H1 (cell line): Measurements from ENCODE around the gene GNAT1. TPM values are rescaled to one million over a fixed set of nuclear protein-coding genes. Genes with fewer than 3 reads are reported as not detected.

Experiments used
- CTCF ChIA-PET: fragments of 300-600 bp; sonication (Branson Sonifier 250); formaldehyde crosslinking; loops from one replicate; lab custom pipeline; 2021; ENCODE audit not compliant: partially characterized antibody; lab: Charles Lee
- POLR2A ChIA-PET: fragments of 300-600 bp; sonication (Branson Sonifier 250); formaldehyde crosslinking; loops from one replicate; lab custom pipeline; 2021; ENCODE audit warnings: inconsistent platforms; ENCODE audit not compliant: partially characterized antibody; lab: Charles Lee
- DNase-seq, 2 experiments: peaks; one replicate each; pipeline versions ENCODE4 v3.0.0 to v3.0.0-alpha.2; 2010 to 2022; ENCODE audit warnings: low spot score in 2 of 2, low read depth in 1 of 2, mixed read lengths in 1 of 2
- FAIRE-seq: peaks from 2 replicates; lab custom pipeline; 2011; peaks lifted over from hg19 to GRCh38; lab: Jason Lieb, UNC
- H2AFZ ChIP-seq: 2 replicates; pipeline ENCODE4 v1.8.1; 2012; ENCODE audit warnings: low read length, inconsistent platforms
- H2AK5ac ChIP-seq: 2 replicates; pipeline ENCODE4 v1.6.1; 2013; ENCODE audit warnings: low read depth, low read length
- H2BK120ac ChIP-seq: replicated peaks from 2 replicates; pipeline ENCODE3; 2013; ENCODE audit warnings: low read depth, low read length, inconsistent platforms
- H2BK12ac ChIP-seq: 2 replicates; pipeline ENCODE4 v1.6.1; 2013; ENCODE audit warnings: low read depth, low read length
- H2BK15ac ChIP-seq: 2 replicates; pipeline ENCODE4 v1.6.1; 2013; ENCODE audit warnings: low read length
- H2BK20ac ChIP-seq: 2 replicates; pipeline ENCODE4 v1.6.1; 2013; ENCODE audit warnings: low read length
- H2BK5ac ChIP-seq: 2 replicates; pipeline ENCODE4 v1.6.1; 2013; ENCODE audit warnings: low read depth, low read length
- H3K14ac ChIP-seq: 2 replicates; pipeline ENCODE4 v1.6.1; 2013; ENCODE audit warnings: inconsistent platforms; ENCODE audit not compliant: insufficient read length
- H3K18ac ChIP-seq: 2 replicates; pipeline ENCODE4 v1.6.1; 2013; ENCODE audit warnings: low read length; ENCODE audit errors: extremely low read depth
- H3K23ac ChIP-seq: 2 replicates; pipeline ENCODE4 v1.6.1; 2013; ENCODE audit warnings: inconsistent platforms; ENCODE audit not compliant: insufficient read length
- H3K23me2 ChIP-seq: 2 replicates; pipeline ENCODE4 v1.6.1; 2013; ENCODE audit warnings: low read depth, low read length
- H3K27ac ChIP-seq: 2 replicates; pipeline ENCODE4 v1.6.1; 2011; ENCODE audit warnings: low read depth, low read length, inconsistent platforms
- H3K27me3 ChIP-seq, 4 experiments: replicated peaks in 1 of 4; 1 replicate in 1 of 4; 2 replicates in 3 of 4; pipeline versions ENCODE4 v1.6.1 to v1.8.1; 2011 to 2013; ENCODE audit warnings: low read length in 3 of 4, mild to moderate bottlenecking in 3 of 4, inconsistent platforms in 2 of 4, mixed read lengths in 2 of 4, moderate library complexity in 1 of 4; ENCODE audit not compliant: control insufficient read depth in 3 of 4, insufficient read depth in 3 of 4; ENCODE audit errors: extremely low read depth in 1 of 4
- H3K36me3 ChIP-seq, 4 experiments: 2 replicates each; pipeline versions ENCODE4 v1.6.1 to v1.8.1; 2011 to 2013; ENCODE audit warnings: mild to moderate bottlenecking in 4 of 4, low read length in 3 of 4, moderate library complexity in 2 of 4, control low read depth in 1 of 4, inconsistent platforms in 1 of 4; ENCODE audit not compliant: insufficient read depth in 4 of 4, control insufficient read depth in 2 of 4
- H3K4ac ChIP-seq: replicated peaks from 2 replicates; pipeline ENCODE3; 2013; ENCODE audit warnings: low read length, low read depth, mixed read lengths, inconsistent platforms; ENCODE audit not compliant: insufficient read length
- H3K4me1 ChIP-seq, 4 experiments: replicated peaks in 1 of 4; 1 replicate in 1 of 4; 2 replicates in 3 of 4; pipeline versions ENCODE4 v1.6.1 to v1.8.1; 2011 to 2013; ENCODE audit warnings: low read length in 3 of 4, inconsistent platforms in 2 of 4, mixed read lengths in 1 of 4; ENCODE audit not compliant: insufficient read depth in 4 of 4, control insufficient read depth in 3 of 4
- H3K4me2 ChIP-seq, 2 experiments: 2 replicates each; pipeline versions ENCODE4 v1.6.1 to v1.8.1; 2011 to 2013; ENCODE audit warnings: low read depth in 2 of 2, low read length in 2 of 2, control low read depth in 1 of 2, inconsistent platforms in 1 of 2, mild to moderate bottlenecking in 1 of 2; ENCODE audit not compliant: insufficient read depth in 1 of 2
- H3K4me3 ChIP-seq, 4 experiments: fragments of 200-600, 300-600 bp in 1 of 4; sonication (generic), shearing (Covaris generic), sonication (Bioruptor Twin) in 1 of 4; 2 replicates each; pipeline versions ENCODE4 v1.5.1 to v1.8.1; 2011 to 2016; ENCODE audit warnings: low read length in 4 of 4, low read depth in 3 of 4, control low read depth in 2 of 4, inconsistent platforms in 2 of 4, mild to moderate bottlenecking in 2 of 4, mixed read lengths in 1 of 4, moderate library complexity in 1 of 4; ENCODE audit not compliant: insufficient read depth in 2 of 4; ENCODE audit errors: extremely low read depth in 1 of 4
- H3K56ac ChIP-seq: replicated peaks from 2 replicates; pipeline ENCODE3; 2013; ENCODE audit warnings: low read depth, mild to moderate bottlenecking, mixed read lengths, low read length, inconsistent platforms; ENCODE audit not compliant: insufficient read length
- H3K79me1 ChIP-seq: 2 replicates; pipeline ENCODE4 v1.6.1; 2013; ENCODE audit warnings: low read depth, low read length, control low read depth
- H3K79me2 ChIP-seq, 2 experiments: 2 replicates each; pipeline versions ENCODE4 v1.6.1 to v1.8.1; 2012 to 2013; ENCODE audit warnings: low read length in 2 of 2, mild to moderate bottlenecking in 2 of 2, inconsistent platforms in 1 of 2; ENCODE audit not compliant: insufficient read depth in 2 of 2, control insufficient read depth in 1 of 2
- H3K9ac ChIP-seq, 4 experiments: replicated peaks in 1 of 4; 1 replicate in 1 of 4; 2 replicates in 3 of 4; pipeline versions ENCODE4 v1.6.1 to v1.8.1; 2011 to 2013; ENCODE audit warnings: low read depth in 3 of 4, low read length in 3 of 4, control low read depth in 2 of 4, mild to moderate bottlenecking in 2 of 4, moderate library complexity in 2 of 4, inconsistent platforms in 1 of 4; ENCODE audit errors: extremely low read depth in 1 of 4
- H3K9me3 ChIP-seq, 2 experiments: 2 replicates each; pipeline versions ENCODE4 v1.6.1 to v1.8.1; 2012 to 2013; ENCODE audit warnings: mild to moderate bottlenecking in 2 of 2, moderate library complexity in 2 of 2, control low read depth in 1 of 2, inconsistent platforms in 1 of 2, low read depth in 1 of 2, low read length in 1 of 2, mixed read lengths in 1 of 2; ENCODE audit not compliant: insufficient read depth in 2 of 2
- H4K20me1 ChIP-seq, 2 experiments: replicated peaks in 1 of 2; 2 replicates each; pipeline versions ENCODE3 to v1.8.1; 2011 to 2013; ENCODE audit warnings: inconsistent platforms in 2 of 2, low read length in 2 of 2, mild to moderate bottlenecking in 1 of 2; ENCODE audit not compliant: insufficient read depth in 2 of 2, control insufficient read depth in 1 of 2
- H4K5ac ChIP-seq: 2 replicates; pipeline ENCODE4 v1.6.1; 2013; ENCODE audit warnings: low read length, low read depth, mixed read lengths, inconsistent platforms; ENCODE audit not compliant: insufficient read length
- H4K8ac ChIP-seq: 2 replicates; pipeline ENCODE4 v1.8.0; 2013; ENCODE audit warnings: mild to moderate bottlenecking, moderate library complexity, low read length, inconsistent platforms; ENCODE audit not compliant: insufficient read depth; ENCODE audit errors: extremely low read depth
- H4K91ac ChIP-seq: replicated peaks from 2 replicates; pipeline ENCODE3; 2013; ENCODE audit warnings: low read length, mixed read lengths, inconsistent platforms; ENCODE audit not compliant: insufficient read length
- ATF2 ChIP-seq: IDR thresholded peaks from 2 replicates; pipeline ENCODE4 v1.6.1; 2012; ENCODE audit warnings: low read length, inconsistent platforms
- CBX8 ChIP-seq: fragments of 300-800, 300-1000 bp; sonication (generic); IDR thresholded peaks from 2 replicates; pipeline ENCODE4 v1.7.1; 2016; ENCODE audit warnings: low read depth, low read length, borderline replicate concordance
- CHD1 ChIP-seq: IDR thresholded peaks from 2 replicates; pipeline ENCODE4 v1.6.1; 2012; ENCODE audit warnings: low read depth, low read length, improper control_type of control experiment
- CREB1 ChIP-seq: IDR thresholded peaks from 2 replicates; pipeline ENCODE4 v1.6.1; 2012; ENCODE audit warnings: inconsistent platforms
- POLR2A ChIP-seq, 2 experiments: IDR thresholded peaks; 1 replicate in 1 of 2; 2 replicates in 1 of 2; pipeline ENCODE4 v1.6.1; 2011; ENCODE audit warnings: low read depth in 2 of 2, low read length in 2 of 2, mild to moderate bottlenecking in 2 of 2; ENCODE audit errors: control extremely low read depth in 1 of 2
- SAP30 ChIP-seq: fragments of 300-600 bp; sonication (generic); IDR thresholded peaks from 2 replicates; pipeline ENCODE4 v1.7.1; 2012; ENCODE audit warnings: low read length, moderate library complexity, mild to moderate bottlenecking, inconsistent platforms; ENCODE audit not compliant: insufficient read depth, insufficient replicate concordance
- SP1 ChIP-seq: IDR thresholded peaks from 2 replicates; pipeline ENCODE4 v1.6.1; 2011; ENCODE audit warnings: low read depth, low read length
- SRF ChIP-seq: IDR thresholded peaks from 2 replicates; pipeline ENCODE4 v1.6.1; 2011; ENCODE audit warnings: mild to moderate bottlenecking, low read depth, low read length, moderate library complexity
- TBP ChIP-seq: IDR thresholded peaks from 2 replicates; pipeline ENCODE4 v1.6.1; 2011; ENCODE audit warnings: low read depth, low read length, improper control_type of control experiment
- TEAD4 ChIP-seq: IDR thresholded peaks from 2 replicates; pipeline ENCODE4 v1.6.1; 2012; ENCODE audit warnings: low read depth, low read length, inconsistent platforms, mixed read lengths
- WGBS, 2 experiments: shearing (Covaris generic) in 1 of 2; methylation state at CpG; one replicate each; pipeline versions ENCODE4 v1.1.6 to v1.1.7; 2013 to 2015; ENCODE audit warnings: low lambda C conversion rate in 2 of 2, mixed read lengths in 2 of 2, inconsistent platforms in 1 of 2, low coverage in 1 of 2, missing lambda C conversion rate in 1 of 2; ENCODE audit not compliant: insufficient replicate concordance in 2 of 2, insufficient coverage in 1 of 2, insufficient read length in 1 of 2; ENCODE audit errors: extremely low coverage in 1 of 2, missing lambda C conversion rate in 1 of 2; 5-methylcytosine and 5-hydroxymethylcytosine counted together
- polyA plus RNA-seq, 7 experiments: library from polyadenylated mRNA; depleted of rRNA in 3 of 7; stranded (reverse) in 5 of 7; unstranded in 2 of 7; fragments of >200 nt in 5 of 7; fragments of 200-250 nt in 2 of 7; gene quantifications; 1 replicate in 5 of 7; 2 replicates in 1 of 7; 4 replicates in 1 of 7; pipeline versions ENCODE4 v1.2.1 to v1.2.3, GENCODE V29; 2011 to 2013; ENCODE audit warnings: missing spikeins in 2 of 7, mixed read lengths in 2 of 7
- total RNA-seq: library from RNA; stranded (reverse); fragmentation: NEBNext Ultra II Directional; extraction: Animal tissue kit (Norgen Biotek cat#: 25700); gene quantifications from 2 replicates; pipeline ENCODE4 v1.2.1, GENCODE V29; 2021

GNAT1 gene
- total and polyA plus RNA-seq, 2 of the 8 experiments (the other 6 are each of a cell fraction or from before 2014, with no cell fraction given): 0.08 TPM; not detected in 1

- Histone ChIP-seq H4K91ac (no peak overlapping the region), H4K20me1 (peaks cover under 1 to 15% of the 10 kb centered on the region in 2 experiments), H4K8ac (peak overlapping the region; percentile 51; the same call in 1 of the 2 replicates), H2BK120ac (no peak overlapping the region), H2AK5ac (no peak overlapping the region), H3K4me3 (no peak overlapping the region), H2BK15ac (no peak overlapping the region), H2AFZ (no peak overlapping the region), H3K4me2 (no peak overlapping the region), H2BK5ac (no peak overlapping the region), H3K4ac (no peak overlapping the region), H3K79me2 (peaks cover 0 to 20% of the 10 kb centered on the region in 2 experiments; a peak in 2 of 4 replicates), H3K27me3 (no peaks in the 10 kb centered on the region; a peak in 1 of 7 replicates), H3K9ac (no peak overlapping the region), H3K18ac (no peak overlapping the region), H3K27ac (no peak overlapping the region), H3K23me2 (peaks cover 14% of the 10 kb centered on the region; the same call in 1 of the 2 replicates), H4K5ac (no peak overlapping the region), H3K23ac (no peak overlapping the region), H2BK20ac (no peak overlapping the region), H3K4me1 (peaks cover 0 to 24% (median 17%) of the 10 kb centered on the region in 4 experiments; a peak in 6 of 7 replicates), H2BK12ac (no peak overlapping the region; the same call in 1 of the 2 replicates), H3K56ac (no peak overlapping the region), H3K79me1 (no peaks in the 10 kb centered on the region; the same call in 1 of the 2 replicates), H3K36me3 (no peaks in the 10 kb centered on the region), H3K14ac (no peak overlapping the region), H3K9me3 (no peaks in the 10 kb centered on the region)
- FAIRE-seq (no peak), DNase-seq (no peak)
- CTCF ChIA-PET: interaction anchor here (0.6 to 53.5 kb wide), 6 partner anchors 12 to 53 kb away, joined by 3 to 2149 read pairs (median 62); partner anchors contain the start of genes GNAI2, GNAT1, LSMEM2 and SEMA3B
- 83% methylated on average over 4 of the region's 4 CpGs; no CpG with 5 or more reads in 1 of the 2 experiments for WGBS, 2 experiments
- POLR2A ChIA-PET: interaction anchor here (0.8 to 1.8 kb wide), 5 partner anchors 9 to 50 kb away, joined by 3 to 6 read pairs (median 6); no protein-coding TSS in a partner anchor
- TF ChIP-seq CBX8 (no peak), ATF2 (no peak), TBP (no peak), SRF (no peak), CHD1 (no peak), SP1 (no peak), SAP30 (no peak), TEAD4 (no peak), POLR2A (IDR thresholded peaks at IDR 0.05; ENCODE audit: control extremely low read depth in 1 of 2, low read depth in 2 of 2, low read length in 2 of 2) (no peak), CREB1 (no peak)
These were observed 41.8 kb downstream of the GNAT1 start for GRCh38 chr3:50233176-50233575.
